GM23338 (cell line): Measurements from ENCODE around the gene PHYHIPL. TPM values are rescaled to one million over a fixed set of nuclear protein-coding genes. Genes with fewer than 3 reads are reported as not detected.

Experiments
- ATAC-seq: fragments of 200-7000 bp; cut with Tn5 transposase; 3 replicates; pipeline ENCODE4 v1.9.1; 2020
- DNase-seq: peaks from one replicate; pipeline ENCODE4 v3.0.0-alpha.2; 2015; ENCODE audit warnings: low spot score
- H2AFZ ChIP-seq: fragments of 200-600 bp; sonication (generic); 2 replicates; pipeline ENCODE4 v1.8.0; 2016; ENCODE audit warnings: antibody characterized with exemption, mild to moderate bottlenecking, moderate library complexity
- H3F3A ChIP-seq: fragments of 200-600 bp; sonication (generic); replicated peaks from 2 replicates; pipeline ENCODE4 v1.8.0; 2017; ENCODE audit warnings: antibody characterized with exemption, mixed run types, low read depth
- H3K27ac ChIP-seq: fragments of 200-600 bp; sonication (generic); 2 replicates; pipeline ENCODE4 v1.6.1; 2016; ENCODE audit warnings: low read depth
- H3K27me3 ChIP-seq: fragments of 200-600 bp; sonication (generic); 2 replicates; pipeline ENCODE4 v1.8.0; 2016; ENCODE audit warnings: mild to moderate bottlenecking, mixed run types, moderate library complexity; ENCODE audit not compliant: insufficient read depth
- H3K36me3 ChIP-seq: fragments of 200-600 bp; sonication (generic); 2 replicates; pipeline ENCODE4 v1.8.0; 2016; ENCODE audit warnings: mild to moderate bottlenecking; ENCODE audit not compliant: insufficient read depth
- H3K4me1 ChIP-seq: fragments of 200-600 bp; sonication (generic); 2 replicates; pipeline ENCODE4 v1.8.0; 2016; ENCODE audit warnings: mild to moderate bottlenecking, moderate library complexity; ENCODE audit not compliant: insufficient read depth
- H3K4me2 ChIP-seq: fragments of 200-600 bp; sonication (generic); 2 replicates; pipeline ENCODE4 v1.7.1; 2017; ENCODE audit warnings: mixed run types
- H3K4me3 ChIP-seq: fragments of 200-600 bp; sonication (generic); 2 replicates; pipeline ENCODE4 v1.6.1; 2016; ENCODE audit warnings: mixed run types
- H3K79me2 ChIP-seq: fragments of 200-600 bp; sonication (generic); replicated peaks from 2 replicates; pipeline ENCODE4 v1.8.0; 2017; ENCODE audit warnings: mild to moderate bottlenecking; ENCODE audit not compliant: insufficient read depth
- H3K9me2 ChIP-seq: fragments of 200-600 bp; sonication (generic); 2 replicates; pipeline ENCODE4 v1.8.0; 2017; ENCODE audit not compliant: insufficient read depth
- H4K20me1 ChIP-seq: fragments of 200-600 bp; sonication (generic); replicated peaks from 2 replicates; pipeline ENCODE4 v1.8.0; 2017; ENCODE audit warnings: mild to moderate bottlenecking; ENCODE audit not compliant: insufficient read depth
- H3K27ac Mint-ChIP-seq: 2 replicates; pipeline ENCODE4 v1.8.0; 2020; ENCODE audit warnings: inconsistent platforms, mild to moderate bottlenecking, moderate library complexity, mixed read lengths
- H3K27me3 Mint-ChIP-seq: 3 replicates; pipeline ENCODE4 v1.8.0; 2022; ENCODE audit warnings: low read depth, mild to moderate bottlenecking, moderate library complexity, mixed read lengths, inconsistent platforms; ENCODE audit not compliant: insufficient read depth, poor library complexity
- H3K36me3 Mint-ChIP-seq: 3 replicates; pipeline ENCODE4 v1.8.0; 2021; ENCODE audit warnings: low read depth, mild to moderate bottlenecking, inconsistent platforms, moderate library complexity, mixed read lengths
- H3K4me1 Mint-ChIP-seq: 3 replicates; pipeline ENCODE4 v1.8.0; 2020; ENCODE audit warnings: mild to moderate bottlenecking, inconsistent platforms, mixed read lengths
- H3K4me3 Mint-ChIP-seq: 3 replicates; pipeline ENCODE4 v1.8.0; 2021; ENCODE audit warnings: moderate library complexity, mild to moderate bottlenecking, inconsistent platforms, mixed read lengths
- H3K9me3 Mint-ChIP-seq: 3 replicates; pipeline ENCODE4 v1.8.0; 2020; ENCODE audit warnings: moderate library complexity, mild to moderate bottlenecking, inconsistent platforms, mixed read lengths
- CREB1 ChIP-seq: fragments of 250-450 bp; sonication (Bioruptor Pico); IDR thresholded peaks from 2 replicates; pipeline ENCODE4 v1.5.0; 2020; ENCODE audit warnings: low read depth, mild to moderate bottlenecking, moderate library complexity
- ETS1 ChIP-seq: IDR thresholded peaks from 2 replicates; pipeline ENCODE4 v1.6.1; 2016; ENCODE audit warnings: antibody characterized with exemption
- EZH2 ChIP-seq: fragments of 200-600 bp; sonication (generic); IDR thresholded peaks from one replicate; pipeline ENCODE4 v1.8.0; 2017; ENCODE audit warnings: antibody characterized with exemption, mild to moderate bottlenecking, low read depth; ENCODE audit not compliant: unreplicated experiment
- EZH2phosphoT487 ChIP-seq: fragments of 200-600 bp; sonication (generic); IDR thresholded peaks from one replicate; pipeline ENCODE4 v1.8.1; 2018; ENCODE audit warnings: antibody characterized with exemption; ENCODE audit not compliant: unreplicated experiment
- JUNB ChIP-seq: IDR thresholded peaks from one replicate; pipeline ENCODE4 v1.6.1; 2016; ENCODE audit warnings: antibody characterized with exemption; ENCODE audit not compliant: unreplicated experiment
- NANOG ChIP-seq: IDR thresholded peaks from 2 replicates; pipeline ENCODE4 v1.6.1; 2016; ENCODE audit warnings: antibody characterized with exemption, borderline replicate concordance
- POLR2AphosphoS5 ChIP-seq: IDR thresholded peaks from 2 replicates; pipeline ENCODE4 v1.6.1; 2016; ENCODE audit warnings: antibody characterized with exemption, low read depth
- STAT1 ChIP-seq: IDR thresholded peaks from one replicate; pipeline ENCODE4 v1.6.1; 2016; ENCODE audit warnings: antibody characterized with exemption; ENCODE audit not compliant: unreplicated experiment
- ZNF114 ChIP-seq: fragments of 250-450 bp; sonication (Bioruptor Pico); IDR thresholded peaks from 2 replicates; pipeline ENCODE4 v1.5.0; 2020; ENCODE audit warnings: mild to moderate bottlenecking, moderate library complexity
- ZNF331 ChIP-seq: fragments of 250-450 bp; sonication (Bioruptor Pico); IDR thresholded peaks from 2 replicates; pipeline ENCODE4 v1.5.0; 2020; ENCODE audit warnings: low read depth, mild to moderate bottlenecking, moderate library complexity
- polyA plus RNA-seq: library from polyadenylated mRNA; unstranded; fragments of >200 nt; fragmentation: Nextera tagmentation; extraction: Ambion mirVana; gene quantifications from 2 replicates; pipeline ENCODE4 v1.2.1, GENCODE V29; 2016
- total RNA-seq: library from RNA; depleted of rRNA; stranded (reverse); fragments of >200 nt; shearing (Covaris generic); gene quantifications from 2 replicates; pipeline ENCODE4 v1.2.3, GENCODE V29; 2014
- TF ChIP-seq, protein P1 (sequence below): IDR thresholded peaks from one replicate; pipeline ENCODE4 v1.6.1; 2018; ENCODE audit warnings: antibody characterized with exemption; ENCODE audit not compliant: unreplicated experiment
- TF ChIP-seq, protein P2 (sequence below): fragments of 250-450 bp; sonication (Bioruptor Pico); IDR thresholded peaks from 2 replicates; pipeline ENCODE4 v1.5.0; 2020; ENCODE audit warnings: mild to moderate bottlenecking, moderate library complexity
- TF ChIP-seq, protein P3 (sequence below), 2 experiments: fragments of 200-600 bp in 1 of 2; sonication (generic) in 1 of 2; conservative IDR thresholded peaks; 2 replicates each; pipeline versions ENCODE4 v1.5.1 to v1.6.1; 2016 to 2017; ENCODE audit warnings: antibody characterized with exemption in 2 of 2, low read depth in 2 of 2, mild to moderate bottlenecking in 2 of 2, moderate library complexity in 1 of 2

The PHYHIPL gene
- total and polyA plus RNA-seq, 2 experiments from 2014 or later = 0.24 to 0.27 TPM

DNA sequence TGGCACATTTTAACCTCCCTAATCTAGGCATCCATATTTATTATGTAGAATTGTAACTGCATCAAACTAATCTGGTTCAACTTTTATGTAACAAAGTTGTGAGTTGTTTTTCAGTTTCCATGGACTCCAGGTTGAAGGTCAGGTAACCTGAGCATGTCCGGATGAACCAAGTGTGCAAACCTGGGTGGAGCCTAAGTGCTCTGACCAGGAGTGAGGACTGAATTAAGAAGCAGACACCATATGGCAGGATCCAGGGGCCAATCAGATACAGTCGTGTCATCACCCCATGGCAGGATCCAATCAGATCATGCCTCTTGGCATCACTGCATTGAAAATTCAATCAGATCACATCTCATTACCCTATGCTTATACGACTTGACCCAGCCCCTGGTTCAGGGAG, 41.2 kb upstream of the PHYHIPL start:
- Histone ChIP-seq H3K36me3 (no peaks in the 10 kb centered on the region), H3K27me3 (no peaks in the 10 kb centered on the region), H3K9me2 (no peaks in the 10 kb centered on the region), H3K4me3 (no peak overlapping the region), H3K4me2 (no peak overlapping the region), H3K4me1 (no peaks in the 10 kb centered on the region), H2AFZ (no peak overlapping the region), H3K79me2 (no peaks in the 10 kb centered on the region), H4K20me1 (no peaks in the 10 kb centered on the region), H3F3A (no peaks in the 10 kb centered on the region), H3K27ac (no peak overlapping the region)
- Mint-ChIP-seq H3K27me3 (no peaks in the 10 kb centered on the region), H3K4me1 (no peaks in the 10 kb centered on the region), H3K27ac (no peak overlapping the region), H3K4me3 (no peak overlapping the region), H3K9me3 (no peaks in the 10 kb centered on the region), H3K36me3 (no peaks in the 10 kb centered on the region)
- DNase-seq (no peak), ATAC-seq (no peak)
- TF ChIP-seq STAT1 = no peak
- no peak for TF ChIP-seq EZH2phosphoT487
- TF ChIP-seq EZH2 = no peak
- TF ChIP-seq, protein P1, sequence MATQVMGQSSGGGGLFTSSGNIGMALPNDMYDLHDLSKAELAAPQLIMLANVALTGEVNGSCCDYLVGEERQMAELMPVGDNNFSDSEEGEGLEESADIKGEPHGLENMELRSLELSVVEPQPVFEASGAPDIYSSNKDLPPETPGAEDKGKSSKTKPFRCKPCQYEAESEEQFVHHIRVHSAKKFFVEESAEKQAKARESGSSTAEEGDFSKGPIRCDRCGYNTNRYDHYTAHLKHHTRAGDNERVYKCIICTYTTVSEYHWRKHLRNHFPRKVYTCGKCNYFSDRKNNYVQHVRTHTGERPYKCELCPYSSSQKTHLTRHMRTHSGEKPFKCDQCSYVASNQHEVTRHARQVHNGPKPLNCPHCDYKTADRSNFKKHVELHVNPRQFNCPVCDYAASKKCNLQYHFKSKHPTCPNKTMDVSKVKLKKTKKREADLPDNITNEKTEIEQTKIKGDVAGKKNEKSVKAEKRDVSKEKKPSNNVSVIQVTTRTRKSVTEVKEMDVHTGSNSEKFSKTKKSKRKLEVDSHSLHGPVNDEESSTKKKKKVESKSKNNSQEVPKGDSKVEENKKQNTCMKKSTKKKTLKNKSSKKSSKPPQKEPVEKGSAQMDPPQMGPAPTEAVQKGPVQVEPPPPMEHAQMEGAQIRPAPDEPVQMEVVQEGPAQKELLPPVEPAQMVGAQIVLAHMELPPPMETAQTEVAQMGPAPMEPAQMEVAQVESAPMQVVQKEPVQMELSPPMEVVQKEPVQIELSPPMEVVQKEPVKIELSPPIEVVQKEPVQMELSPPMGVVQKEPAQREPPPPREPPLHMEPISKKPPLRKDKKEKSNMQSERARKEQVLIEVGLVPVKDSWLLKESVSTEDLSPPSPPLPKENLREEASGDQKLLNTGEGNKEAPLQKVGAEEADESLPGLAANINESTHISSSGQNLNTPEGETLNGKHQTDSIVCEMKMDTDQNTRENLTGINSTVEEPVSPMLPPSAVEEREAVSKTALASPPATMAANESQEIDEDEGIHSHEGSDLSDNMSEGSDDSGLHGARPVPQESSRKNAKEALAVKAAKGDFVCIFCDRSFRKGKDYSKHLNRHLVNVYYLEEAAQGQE = no peak
- TF ChIP-seq, protein P2, sequence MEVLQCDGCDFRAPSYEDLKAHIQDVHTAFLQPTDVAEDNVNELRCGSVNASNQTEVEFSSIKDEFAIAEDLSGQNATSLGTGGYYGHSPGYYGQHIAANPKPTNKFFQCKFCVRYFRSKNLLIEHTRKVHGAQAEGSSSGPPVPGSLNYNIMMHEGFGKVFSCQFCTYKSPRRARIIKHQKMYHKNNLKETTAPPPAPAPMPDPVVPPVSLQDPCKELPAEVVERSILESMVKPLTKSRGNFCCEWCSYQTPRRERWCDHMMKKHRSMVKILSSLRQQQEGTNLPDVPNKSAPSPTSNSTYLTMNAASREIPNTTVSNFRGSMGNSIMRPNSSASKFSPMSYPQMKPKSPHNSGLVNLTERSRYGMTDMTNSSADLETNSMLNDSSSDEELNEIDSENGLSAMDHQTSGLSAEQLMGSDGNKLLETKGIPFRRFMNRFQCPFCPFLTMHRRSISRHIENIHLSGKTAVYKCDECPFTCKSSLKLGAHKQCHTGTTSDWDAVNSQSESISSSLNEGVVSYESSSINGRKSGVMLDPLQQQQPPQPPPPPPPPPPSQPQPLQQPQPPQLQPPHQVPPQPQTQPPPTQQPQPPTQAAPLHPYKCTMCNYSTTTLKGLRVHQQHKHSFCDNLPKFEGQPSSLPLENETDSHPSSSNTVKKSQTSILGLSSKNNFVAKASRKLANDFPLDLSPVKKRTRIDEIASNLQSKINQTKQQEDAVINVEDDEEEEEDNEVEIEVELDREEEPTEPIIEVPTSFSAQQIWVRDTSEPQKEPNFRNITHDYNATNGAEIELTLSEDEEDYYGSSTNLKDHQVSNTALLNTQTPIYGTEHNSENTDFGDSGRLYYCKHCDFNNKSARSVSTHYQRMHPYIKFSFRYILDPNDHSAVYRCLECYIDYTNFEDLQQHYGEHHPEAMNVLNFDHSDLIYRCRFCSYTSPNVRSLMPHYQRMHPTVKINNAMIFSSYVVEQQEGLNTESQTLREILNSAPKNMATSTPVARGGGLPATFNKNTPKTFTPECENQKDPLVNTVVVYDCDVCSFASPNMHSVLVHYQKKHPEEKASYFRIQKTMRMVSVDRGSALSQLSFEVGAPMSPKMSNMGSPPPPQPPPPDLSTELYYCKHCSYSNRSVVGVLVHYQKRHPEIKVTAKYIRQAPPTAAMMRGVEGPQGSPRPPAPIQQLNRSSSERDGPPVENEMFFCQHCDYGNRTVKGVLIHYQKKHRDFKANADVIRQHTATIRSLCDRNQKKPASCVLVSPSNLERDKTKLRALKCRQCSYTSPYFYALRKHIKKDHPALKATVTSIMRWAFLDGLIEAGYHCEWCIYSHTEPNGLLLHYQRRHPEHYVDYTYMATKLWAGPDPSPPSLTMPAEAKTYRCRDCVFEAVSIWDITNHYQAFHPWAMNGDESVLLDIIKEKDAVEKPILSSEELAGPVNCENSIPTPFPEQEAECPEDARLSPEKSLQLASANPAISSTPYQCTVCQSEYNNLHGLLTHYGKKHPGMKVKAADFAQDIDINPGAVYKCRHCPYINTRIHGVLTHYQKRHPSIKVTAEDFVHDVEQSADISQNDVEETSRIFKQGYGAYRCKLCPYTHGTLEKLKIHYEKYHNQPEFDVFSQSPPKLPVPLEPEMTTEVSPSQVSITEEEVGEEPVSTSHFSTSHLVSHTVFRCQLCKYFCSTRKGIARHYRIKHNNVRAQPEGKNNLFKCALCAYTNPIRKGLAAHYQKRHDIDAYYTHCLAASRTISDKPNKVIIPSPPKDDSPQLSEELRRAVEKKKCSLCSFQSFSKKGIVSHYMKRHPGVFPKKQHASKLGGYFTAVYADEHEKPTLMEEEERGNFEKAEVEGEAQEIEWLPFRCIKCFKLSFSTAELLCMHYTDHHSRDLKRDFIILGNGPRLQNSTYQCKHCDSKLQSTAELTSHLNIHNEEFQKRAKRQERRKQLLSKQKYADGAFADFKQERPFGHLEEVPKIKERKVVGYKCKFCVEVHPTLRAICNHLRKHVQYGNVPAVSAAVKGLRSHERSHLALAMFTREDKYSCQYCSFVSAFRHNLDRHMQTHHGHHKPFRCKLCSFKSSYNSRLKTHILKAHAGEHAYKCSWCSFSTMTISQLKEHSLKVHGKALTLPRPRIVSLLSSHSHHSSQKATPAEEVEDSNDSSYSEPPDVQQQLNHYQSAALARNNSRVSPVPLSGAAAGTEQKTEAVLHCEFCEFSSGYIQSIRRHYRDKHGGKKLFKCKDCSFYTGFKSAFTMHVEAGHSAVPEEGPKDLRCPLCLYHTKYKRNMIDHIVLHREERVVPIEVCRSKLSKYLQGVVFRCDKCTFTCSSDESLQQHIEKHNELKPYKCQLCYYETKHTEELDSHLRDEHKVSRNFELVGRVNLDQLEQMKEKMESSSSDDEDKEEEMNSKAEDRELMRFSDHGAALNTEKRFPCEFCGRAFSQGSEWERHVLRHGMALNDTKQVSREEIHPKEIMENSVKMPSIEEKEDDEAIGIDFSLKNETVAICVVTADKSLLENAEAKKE = no peak
- TF ChIP-seq, protein P3, sequence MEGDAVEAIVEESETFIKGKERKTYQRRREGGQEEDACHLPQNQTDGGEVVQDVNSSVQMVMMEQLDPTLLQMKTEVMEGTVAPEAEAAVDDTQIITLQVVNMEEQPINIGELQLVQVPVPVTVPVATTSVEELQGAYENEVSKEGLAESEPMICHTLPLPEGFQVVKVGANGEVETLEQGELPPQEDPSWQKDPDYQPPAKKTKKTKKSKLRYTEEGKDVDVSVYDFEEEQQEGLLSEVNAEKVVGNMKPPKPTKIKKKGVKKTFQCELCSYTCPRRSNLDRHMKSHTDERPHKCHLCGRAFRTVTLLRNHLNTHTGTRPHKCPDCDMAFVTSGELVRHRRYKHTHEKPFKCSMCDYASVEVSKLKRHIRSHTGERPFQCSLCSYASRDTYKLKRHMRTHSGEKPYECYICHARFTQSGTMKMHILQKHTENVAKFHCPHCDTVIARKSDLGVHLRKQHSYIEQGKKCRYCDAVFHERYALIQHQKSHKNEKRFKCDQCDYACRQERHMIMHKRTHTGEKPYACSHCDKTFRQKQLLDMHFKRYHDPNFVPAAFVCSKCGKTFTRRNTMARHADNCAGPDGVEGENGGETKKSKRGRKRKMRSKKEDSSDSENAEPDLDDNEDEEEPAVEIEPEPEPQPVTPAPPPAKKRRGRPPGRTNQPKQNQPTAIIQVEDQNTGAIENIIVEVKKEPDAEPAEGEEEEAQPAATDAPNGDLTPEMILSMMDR (conservative IDR thresholded peaks at IDR 0.05; ENCODE audit: low read depth in 2 of 2) = no peak
- no peak for TF ChIP-seq ZNF331 (CRISPR knock-in tag)
- no peak for TF ChIP-seq JUNB
- no peak for TF ChIP-seq NANOG
- TF ChIP-seq POLR2AphosphoS5 = no peak
- no peak for TF ChIP-seq ETS1
- no peak for TF ChIP-seq CREB1 (CRISPR knock-in tag)
- TF ChIP-seq ZNF114 = no peak
